Mesenchymal stem cell (in vitro differentiated cells and primary cell): Measurements from ENCODE around the gene MLXIP.

ENCODE experiments used
- DNase-seq: peaks from one replicate; pipeline ENCODE4 v3.0.0-alpha.2; 2013
- H2AFZ ChIP-seq: one replicate; pipeline ENCODE4 v1.6.1; 2013; ENCODE audit warnings: low read depth, mild to moderate bottlenecking, control low read depth, inconsistent platforms, low read length, moderate library complexity
- H2AK5ac ChIP-seq: 2 replicates; pipeline ENCODE4 v1.6.1; 2013; ENCODE audit warnings: low read length, moderate library complexity, mild to moderate bottlenecking, inconsistent platforms; ENCODE audit not compliant: severe bottlenecking
- H2BK120ac ChIP-seq: one replicate; pipeline ENCODE4 v1.6.1; 2013; ENCODE audit warnings: low read depth, mild to moderate bottlenecking, inconsistent platforms, low read length, moderate library complexity
- H2BK12ac ChIP-seq, 2 experiments: one replicate each; pipeline ENCODE4 v1.6.1; 2013; ENCODE audit warnings: inconsistent platforms in 2 of 2, low read length in 2 of 2, mild to moderate bottlenecking in 2 of 2, moderate library complexity in 2 of 2, control low read depth in 1 of 2
- H2BK15ac ChIP-seq: one replicate; pipeline ENCODE4 v1.6.1; 2013; ENCODE audit warnings: mild to moderate bottlenecking, low read depth, inconsistent platforms; ENCODE audit not compliant: poor library complexity, severe bottlenecking
- H2BK5ac ChIP-seq: 2 replicates; pipeline ENCODE4 v1.6.1; 2013; ENCODE audit warnings: low read depth, mild to moderate bottlenecking, low read length, control low read depth, inconsistent platforms; ENCODE audit not compliant: poor library complexity, severe bottlenecking
- H3K14ac ChIP-seq, 2 experiments: one replicate each; pipeline ENCODE4 v1.6.1; 2013; ENCODE audit warnings: inconsistent platforms in 2 of 2, low read length in 2 of 2, control low read depth in 1 of 2, mild to moderate bottlenecking in 1 of 2, moderate library complexity in 1 of 2
- H3K18ac ChIP-seq, 2 experiments: one replicate each; pipeline ENCODE4 v1.6.1; 2013; ENCODE audit warnings: inconsistent platforms in 2 of 2, low read length in 2 of 2, control low read depth in 1 of 2, low read depth in 1 of 2, mild to moderate bottlenecking in 1 of 2
- H3K23ac ChIP-seq, 2 experiments: one replicate each; pipeline ENCODE4 v1.6.1; 2013; ENCODE audit warnings: inconsistent platforms in 2 of 2, low read length in 2 of 2, mild to moderate bottlenecking in 2 of 2, moderate library complexity in 2 of 2, control low read depth in 1 of 2
- H3K27ac ChIP-seq: 2 replicates; pipeline ENCODE4 v1.5.1; 2013; ENCODE audit warnings: mild to moderate bottlenecking, moderate library complexity, low read length, control low read depth, inconsistent platforms; ENCODE audit not compliant: poor library complexity, severe bottlenecking
- H3K27me3 ChIP-seq, 2 experiments: 2 replicates each; pipeline versions ENCODE4 v1.6.1 to v1.7.0; 2013; ENCODE audit warnings: low read length in 2 of 2, mild to moderate bottlenecking in 2 of 2, moderate library complexity in 2 of 2, control low read depth in 1 of 2, inconsistent platforms in 1 of 2; ENCODE audit not compliant: control insufficient read depth in 1 of 2, insufficient read depth in 1 of 2
- H3K36me3 ChIP-seq, 2 experiments: 2 replicates each; pipeline versions ENCODE4 v1.6.1 to v1.7.0; 2013; ENCODE audit warnings: low read length in 2 of 2, control low read depth in 1 of 2, inconsistent platforms in 1 of 2, low read depth in 1 of 2, mild to moderate bottlenecking in 1 of 2; ENCODE audit not compliant: insufficient read depth in 2 of 2, control insufficient read depth in 1 of 2
- H3K4ac ChIP-seq, 2 experiments: one replicate each; pipeline ENCODE4 v1.6.1; 2013; ENCODE audit warnings: inconsistent platforms in 2 of 2, low read length in 2 of 2, mild to moderate bottlenecking in 2 of 2, moderate library complexity in 2 of 2, control low read depth in 1 of 2, low read depth in 1 of 2
- H3K4me1 ChIP-seq: 2 replicates; pipeline ENCODE4 v1.6.1; 2013; ENCODE audit warnings: low read depth, low read length, control low read depth; ENCODE audit not compliant: control insufficient read depth, insufficient read depth
- H3K4me2 ChIP-seq: 2 replicates; pipeline ENCODE4 v1.6.1; 2013; ENCODE audit warnings: low read length, mild to moderate bottlenecking, inconsistent platforms; ENCODE audit not compliant: poor library complexity, severe bottlenecking
- H3K4me3 ChIP-seq, 2 experiments: 2 replicates each; pipeline versions ENCODE4 v1.5.1 to v1.7.0; 2013; ENCODE audit warnings: low read length in 2 of 2, mild to moderate bottlenecking in 2 of 2, control low read depth in 1 of 2, low read depth in 1 of 2; ENCODE audit not compliant: insufficient read depth in 1 of 2
- H3K79me1 ChIP-seq: replicated peaks from 2 replicates; pipeline ENCODE4 v1.6.1; 2013; ENCODE audit warnings: mild to moderate bottlenecking, control low read depth, low read length, inconsistent platforms; ENCODE audit not compliant: poor library complexity, severe bottlenecking
- H3K9ac ChIP-seq: 2 replicates; pipeline ENCODE4 v1.7.0; 2013; ENCODE audit warnings: mild to moderate bottlenecking, low read length, moderate library complexity
- H3K9me3 ChIP-seq: 2 replicates; pipeline ENCODE4 v1.7.0; 2013; ENCODE audit warnings: mild to moderate bottlenecking, low read length; ENCODE audit not compliant: control insufficient read depth
- H4K8ac ChIP-seq: one replicate; pipeline ENCODE4 v1.6.1; 2013; ENCODE audit warnings: inconsistent platforms, mild to moderate bottlenecking, low read length, moderate library complexity
- H4K91ac ChIP-seq: one replicate; pipeline ENCODE4 v1.6.1; 2013; ENCODE audit warnings: mild to moderate bottlenecking, low read length, inconsistent platforms
- WGBS: methylation state at CpG from one replicate; pipeline ENCODE4 v1.1.7; 2013; ENCODE audit warnings: mixed read lengths; 5-methylcytosine and 5-hydroxymethylcytosine counted together

The MLXIP gene

GRCh38 chr12:122097927-122098756 lies 19.6 kb downstream of the MLXIP start:
- Histone ChIP-seq H3K27ac (peak overlapping the region; percentile 10), H2BK15ac (peak overlapping the region; percentile 84), H3K4me1 (peaks cover 53% of the 10 kb centered on the region), H3K4me3 (peak overlapping the region in 1 of 2 experiments; percentile 56), H2AK5ac (peak overlapping the region; percentile 23), H2BK5ac (no peak overlapping the region), H3K36me3 (no peaks in the 10 kb centered on the region), H3K9ac (peak overlapping the region; percentile 77), H3K18ac (peak overlapping the region; percentile 63 to 84), H3K4ac (peak overlapping the region; percentile 39 to 81), H3K14ac (no peak overlapping the region), H2BK12ac (peak overlapping the region; percentile 22 to 96), H3K4me2 (no peak overlapping the region), H2AFZ (no peak overlapping the region), H4K8ac (peak overlapping the region; percentile 76), H3K9me3 (no peaks in the 10 kb centered on the region), H3K23ac (no peak overlapping the region), H2BK120ac (no peak overlapping the region), H4K91ac (peak overlapping the region; percentile 19), H3K27me3 (no peaks in the 10 kb centered on the region), H3K79me1 (peaks cover 16% of the 10 kb centered on the region)
- WGBS: 46% methylated on average over 8 of the region's 10 CpGs
- DNase-seq: peak; percentile 86

- H3K4ac ChIP-seq: no peak overlapping the region
- H3K4me2 ChIP-seq: no peak overlapping the region
- 96% methylated on average over 5 of the region's 6 CpGs for WGBS
- no peak overlapping the region for H2AFZ ChIP-seq
- peak overlapping the region in 1 of 2 experiments; percentile 12 for H3K14ac ChIP-seq
- peak overlapping the region; percentile 43 for H2AK5ac ChIP-seq
- no peak overlapping the region for H2BK120ac ChIP-seq
- no peak overlapping the region for H3K9ac ChIP-seq
- no peak overlapping the region for H2BK5ac ChIP-seq
- no peak overlapping the region for H3K27ac ChIP-seq
- H4K8ac ChIP-seq: no peak overlapping the region
- no peak overlapping the region for H3K4me3 ChIP-seq
- no peaks in the 10 kb centered on the region for H3K27me3 ChIP-seq
- H4K91ac ChIP-seq: peak overlapping the region; percentile 64
- H3K36me3 ChIP-seq: no peaks in the 10 kb centered on the region
- no peak for DNase-seq
- H3K23ac ChIP-seq: peak overlapping the region in 1 of 2 experiments; percentile 14
- H3K79me1 ChIP-seq: peaks cover 22% of the 10 kb centered on the region
- H2BK12ac ChIP-seq: peak overlapping the region; percentile 6 to 17
- peak overlapping the region; percentile 67 to 72 for H3K18ac ChIP-seq
- no peak overlapping the region for H2BK15ac ChIP-seq
- peaks cover 41% of the 10 kb centered on the region for H3K4me1 ChIP-seq
- H3K9me3 ChIP-seq: no peaks in the 10 kb centered on the region
Measured at GRCh38 chr12:122099280-122099749, 20.8 kb downstream of the MLXIP start.

- Histone ChIP-seq H3K18ac (no peak overlapping the region), H3K14ac (no peak overlapping the region), H3K9me3 (no peaks in the 10 kb centered on the region), H3K4me2 (no peak overlapping the region), H3K4ac (no peak overlapping the region), H2BK120ac (no peak overlapping the region), H3K36me3 (peaks cover 0 to 2% of the 10 kb centered on the region in 2 experiments), H2BK12ac (no peak overlapping the region), H2BK15ac (no peak overlapping the region), H3K9ac (no peak overlapping the region), H4K8ac (no peak overlapping the region), H3K23ac (no peak overlapping the region), H2AK5ac (no peak overlapping the region), H3K4me1 (peaks cover 36% of the 10 kb centered on the region), H3K79me1 (peaks cover 22% of the 10 kb centered on the region), H2BK5ac (no peak overlapping the region), H3K27ac (no peak overlapping the region), H3K27me3 (no peaks in the 10 kb centered on the region), H3K4me3 (no peak overlapping the region), H4K91ac (no peak overlapping the region), H2AFZ (no peak overlapping the region)
- WGBS: 75% methylated on average over 3 of the region's 3 CpGs
- DNase-seq: no peak
Measured at GRCh38 chr12:122099856-122100255, 21.3 kb downstream of the MLXIP start.

- H2BK12ac ChIP-seq: no peak overlapping the region
- DNase-seq: no peak
- no peak overlapping the region for H3K23ac ChIP-seq
- H3K4me3 ChIP-seq: no peak overlapping the region
- WGBS: no CpG with 5 or more reads among the region's 1 CpG
- H3K14ac ChIP-seq: no peak overlapping the region
- no peak overlapping the region for H3K4ac ChIP-seq
- H3K9me3 ChIP-seq: no peaks in the 10 kb centered on the region
- H3K4me2 ChIP-seq: no peak overlapping the region
- no peak overlapping the region for H3K27ac ChIP-seq
- H2BK120ac ChIP-seq: no peak overlapping the region
- H3K36me3 ChIP-seq: peaks cover 0 to 3% of the 10 kb centered on the region in 2 experiments
- H3K79me1 ChIP-seq: peaks cover 24% of the 10 kb centered on the region
- no peak overlapping the region for H2BK15ac ChIP-seq
- no peak overlapping the region for H2BK5ac ChIP-seq
- no peaks in the 10 kb centered on the region for H3K27me3 ChIP-seq
- no peak overlapping the region for H2AK5ac ChIP-seq
- no peak overlapping the region for H3K18ac ChIP-seq
- no peak overlapping the region for H4K8ac ChIP-seq
- no peak overlapping the region for H4K91ac ChIP-seq
- no peak overlapping the region for H3K9ac ChIP-seq
- no peak overlapping the region for H2AFZ ChIP-seq
- H3K4me1 ChIP-seq: peaks cover 32% of the 10 kb centered on the region
Measured at GRCh38 chr12:122100568-122100967, 22.0 kb downstream of the MLXIP start.
